HG02884 (cell line): Measurements from ENCODE around the gene INSM2.

Source experiments
- ATAC-seq: cut with Tn5 transposase; IDR thresholded peaks from one replicate; pipeline ENCODE4 v1.9.1; 2021; ENCODE audit warnings: mild to moderate bottlenecking, moderate library complexity; ENCODE audit not compliant: unreplicated experiment

The INSM2 gene

GRCh38 chr14:35539969-35540368 is 6.0 kb downstream of the INSM2 start:
- no peak for ATAC-seq

GRCh38 chr14:35543006-35543405 is 9.0 kb downstream of the INSM2 start:
- ATAC-seq = no peak

- no peak for ATAC-seq
These were observed 15.6 kb downstream of the INSM2 start for GRCh38 chr14:35549551-35549950.

- ATAC-seq = no peak
These were observed 17.1 kb downstream of the INSM2 start for GRCh38 chr14:35551081-35551480.

- no peak for ATAC-seq
These were observed 19.8 kb downstream of the INSM2 start for GRCh38 chr14:35553808-35554207.

DNA sequence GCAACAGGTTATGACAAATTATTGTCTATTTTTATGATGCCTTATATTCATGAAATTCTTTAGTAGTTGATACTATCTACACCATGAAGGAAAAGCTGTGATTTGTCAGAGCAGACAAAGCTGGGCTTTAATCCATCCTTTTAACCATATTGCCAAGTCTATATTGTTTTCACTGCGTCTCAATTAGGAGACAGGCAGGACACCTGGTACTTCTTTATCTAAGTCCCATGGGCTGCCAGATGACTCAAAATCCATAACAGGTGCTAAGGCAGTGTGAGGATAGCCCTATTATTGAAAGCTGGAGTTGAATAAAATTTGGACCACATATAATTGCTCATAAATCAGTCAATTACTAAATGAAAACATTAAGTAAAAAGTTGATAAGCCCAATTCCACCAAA is 22.6 kb downstream of the INSM2 start:
- ATAC-seq = no peak

- ATAC-seq = no peak
These were observed 23.3 kb downstream of the INSM2 start for GRCh38 chr14:35557221-35557747.

GRCh38 chr14:35558680-35559079 is 24.7 kb downstream of the INSM2 start:
- no peak for ATAC-seq

DNA sequence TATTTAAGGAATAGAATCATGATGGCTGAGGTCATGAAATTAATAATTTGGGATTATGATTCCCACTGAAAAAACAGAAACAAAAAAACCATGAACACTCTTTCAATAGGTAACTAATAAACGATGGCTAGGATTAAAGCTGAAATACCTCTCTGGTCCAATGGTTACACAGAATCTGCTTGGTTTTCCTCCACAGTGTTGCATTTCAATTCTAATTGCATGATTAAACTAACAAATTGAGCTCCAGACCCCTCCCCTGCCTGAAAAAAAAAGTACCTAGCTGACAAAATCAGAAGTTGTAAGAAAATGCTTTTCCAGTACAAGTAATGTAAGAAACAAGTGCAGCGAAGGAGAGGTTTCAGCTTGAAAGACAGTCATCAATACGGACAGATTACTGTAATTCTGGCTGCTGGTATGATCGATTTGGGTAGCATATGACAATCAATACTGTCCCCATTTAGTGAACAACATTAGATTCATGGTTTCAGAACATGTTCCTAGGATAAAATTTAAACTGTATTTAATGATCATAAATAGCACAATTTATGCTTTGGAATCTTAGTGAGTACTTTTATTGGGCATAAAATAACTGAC is 32.0 kb downstream of the INSM2 start:
- ATAC-seq = no peak

GRCh38 chr14:35571598-35571997 is 37.6 kb downstream of the INSM2 start:
- ATAC-seq = no peak

GRCh38 chr14:35573911-35574310 is 39.9 kb downstream of the INSM2 start:
- ATAC-seq = no peak

DNA sequence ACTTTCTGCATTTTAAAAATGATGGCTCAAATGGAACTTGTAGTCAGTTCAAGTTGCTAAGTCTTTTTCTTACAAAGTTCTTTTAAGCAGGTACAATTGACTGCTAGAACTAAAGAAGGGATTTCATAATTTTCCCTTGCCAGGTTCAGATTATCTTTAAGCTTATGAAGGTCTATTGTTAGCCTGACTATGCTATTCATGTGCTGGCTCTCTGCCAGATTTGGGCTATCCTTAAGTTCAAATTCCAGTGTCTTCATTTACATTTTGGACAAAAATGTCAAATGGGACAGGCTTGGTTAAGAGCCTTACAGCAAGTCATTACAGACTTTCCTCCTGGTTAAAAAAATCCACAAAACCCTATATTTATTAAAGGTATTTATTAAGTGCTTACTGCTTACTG is 42.3 kb downstream of the INSM2 start:
- ATAC-seq = no peak

DNA sequence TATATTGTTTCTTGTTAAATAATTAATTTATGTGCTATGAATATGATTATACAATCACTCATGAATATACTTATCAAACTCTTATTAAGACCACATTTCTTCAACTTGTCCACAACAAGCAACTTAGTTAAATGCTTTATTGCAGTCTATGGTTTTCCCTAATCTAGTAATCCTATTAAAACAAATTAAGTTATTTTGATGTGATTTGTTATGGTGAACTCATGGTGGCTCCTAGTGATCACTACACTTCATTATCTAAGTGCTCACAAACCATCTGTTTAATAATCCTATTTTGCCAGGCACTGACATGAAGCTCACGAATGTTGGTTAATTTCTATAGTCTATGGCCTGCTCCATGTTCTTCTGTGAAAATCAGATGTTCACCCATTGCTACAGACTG is 42.9 kb downstream of the INSM2 start:
- ATAC-seq = no peak

- no peak for ATAC-seq
These were observed 44.2 kb downstream of the INSM2 start for GRCh38 chr14:35578135-35578534.

DNA sequence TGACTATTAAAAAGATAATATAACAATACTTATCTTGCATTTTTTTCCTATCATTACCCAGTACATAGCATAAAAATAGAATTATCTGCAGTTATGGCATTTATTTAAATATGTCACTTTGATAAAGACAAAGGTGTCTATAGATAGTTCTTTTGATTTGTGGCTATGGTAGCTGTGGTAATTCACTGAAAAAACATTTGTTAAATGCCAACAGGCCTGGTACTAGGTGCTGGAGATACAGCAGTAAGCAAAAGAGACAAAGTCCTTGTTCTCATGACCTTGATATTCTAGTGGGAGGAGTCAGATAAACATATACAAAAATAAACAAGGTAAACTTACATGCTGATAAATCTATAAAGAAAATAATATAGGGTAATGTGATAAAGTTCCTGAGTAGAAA is 44.7 kb downstream of the INSM2 start:
- no peak for ATAC-seq
